Measurements from ENCODE around the gene MSMP. TPM values are rescaled to one million over a fixed set of nuclear protein-coding genes. Genes with fewer than 3 reads are reported as not detected.

MSMP gene
- total and polyA plus RNA-seq, 8 donors = 1.1 to 1.2 TPM; not detected in 6

DNA sequence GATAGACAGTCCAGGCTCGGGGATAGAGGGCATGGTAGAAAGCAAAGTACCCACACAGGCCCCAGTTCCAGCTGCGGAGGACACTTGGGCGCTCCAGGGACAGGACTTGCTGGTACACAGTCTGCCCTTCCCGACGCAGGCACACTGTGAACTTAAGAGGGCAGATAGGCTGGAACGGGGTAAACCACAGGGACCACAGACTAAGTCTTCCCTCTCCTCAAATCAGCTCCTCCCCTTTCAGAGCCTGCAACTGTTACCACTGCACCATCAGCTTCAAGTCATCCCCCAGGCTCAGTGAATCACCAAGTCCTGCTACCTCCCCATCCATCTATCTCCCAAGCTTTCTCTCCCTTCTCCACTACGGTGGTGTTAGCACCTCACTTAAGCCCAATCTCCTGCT is 12.3 kb downstream of the MSMP start:
- ATAC-seq = no peak
- DNase-seq = no peak
- Histone ChIP-seq H3K4me1 (peaks cover 16 to 38% of the 10 kb centered on the region in 2 donors), H3K27me3 (no peaks in the 10 kb centered on the region), H3K27ac (no peak overlapping the region), H3K9me3 (no peaks in the 10 kb centered on the region), H3K4me3 (no peak overlapping the region), H3K36me3 (peaks cover 6 to 82% of the 10 kb centered on the region in 2 donors)
- intact Hi-C loops (cut with DNase I) = no loop called here
- TF ChIP-seq, protein P1, sequence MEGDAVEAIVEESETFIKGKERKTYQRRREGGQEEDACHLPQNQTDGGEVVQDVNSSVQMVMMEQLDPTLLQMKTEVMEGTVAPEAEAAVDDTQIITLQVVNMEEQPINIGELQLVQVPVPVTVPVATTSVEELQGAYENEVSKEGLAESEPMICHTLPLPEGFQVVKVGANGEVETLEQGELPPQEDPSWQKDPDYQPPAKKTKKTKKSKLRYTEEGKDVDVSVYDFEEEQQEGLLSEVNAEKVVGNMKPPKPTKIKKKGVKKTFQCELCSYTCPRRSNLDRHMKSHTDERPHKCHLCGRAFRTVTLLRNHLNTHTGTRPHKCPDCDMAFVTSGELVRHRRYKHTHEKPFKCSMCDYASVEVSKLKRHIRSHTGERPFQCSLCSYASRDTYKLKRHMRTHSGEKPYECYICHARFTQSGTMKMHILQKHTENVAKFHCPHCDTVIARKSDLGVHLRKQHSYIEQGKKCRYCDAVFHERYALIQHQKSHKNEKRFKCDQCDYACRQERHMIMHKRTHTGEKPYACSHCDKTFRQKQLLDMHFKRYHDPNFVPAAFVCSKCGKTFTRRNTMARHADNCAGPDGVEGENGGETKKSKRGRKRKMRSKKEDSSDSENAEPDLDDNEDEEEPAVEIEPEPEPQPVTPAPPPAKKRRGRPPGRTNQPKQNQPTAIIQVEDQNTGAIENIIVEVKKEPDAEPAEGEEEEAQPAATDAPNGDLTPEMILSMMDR (IDR thresholded peaks at IDR 0.05) = no peak

- Histone ChIP-seq H3K4me3 (no peak overlapping the region), H3K27ac (no peak overlapping the region), H3K9me3 (no peaks in the 10 kb centered on the region), H3K4me1 (peaks cover 5 to 35% of the 10 kb centered on the region in 2 donors), H3K27me3 (no peaks in the 10 kb centered on the region), H3K36me3 (peaks cover 6 to 97% of the 10 kb centered on the region in 2 donors)
- TF ChIP-seq, protein P1 (IDR thresholded peaks at IDR 0.05) = no peak
- ATAC-seq (no peak), DNase-seq (no peak)
- intact Hi-C loops (cut with DNase I) = no loop called here
These were observed 13.8 kb downstream of the MSMP start for GRCh38 chr9:35740243-35740642.

DNA sequence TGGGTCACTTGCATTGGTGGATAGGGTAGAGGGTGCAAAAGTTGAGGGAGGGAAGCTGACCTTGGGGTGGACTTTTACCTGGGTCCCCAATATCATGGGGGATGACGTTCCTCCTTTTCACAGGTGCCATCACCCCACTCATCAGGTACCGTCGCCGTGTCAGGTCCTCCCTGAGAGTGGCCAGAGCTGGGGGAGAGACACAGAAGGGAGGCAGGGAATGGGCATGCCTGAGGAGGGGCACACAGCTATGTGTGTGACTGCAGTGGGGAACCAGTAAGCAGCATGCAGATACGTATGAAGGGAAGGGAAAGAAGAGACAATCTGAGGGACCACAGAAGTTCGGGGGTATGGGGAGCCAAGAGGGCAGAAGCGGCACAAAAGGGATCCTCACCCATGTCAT is 15.2 kb downstream of the MSMP start:
- H3K36me3 ChIP-seq = peaks cover 6 to 99% of the 10 kb centered on the region in 2 donors
- H3K4me1 ChIP-seq = peaks cover under 1 to 26% of the 10 kb centered on the region in 2 donors
- ATAC-seq (no peak), DNase-seq (no peak)
- H3K4me3 ChIP-seq = no peak overlapping the region
- H3K27me3 ChIP-seq = no peaks in the 10 kb centered on the region
- H3K9me3 ChIP-seq = no peaks in the 10 kb centered on the region
- TF ChIP-seq, protein P1 (IDR thresholded peaks at IDR 0.05) = no peak
- no peak overlapping the region for H3K27ac ChIP-seq
- intact Hi-C loops (cut with DNase I) = no loop called here

- no peaks in the 10 kb centered on the region for H3K27me3 ChIP-seq
- ATAC-seq = no peak
These were observed 15.9 kb downstream of the MSMP start for GRCh38 chr9:35738186-35738585.

GRCh38 chr9:35737143-35737542 is 16.9 kb downstream of the MSMP start:
- Histone ChIP-seq H3K27ac (no peak overlapping the region), H3K4me3 (no peak overlapping the region), H3K27me3 (no peaks in the 10 kb centered on the region), H3K36me3 (peaks cover 0 to 81% of the 10 kb centered on the region in 2 donors), H3K4me1 (peaks cover 10 to 28% of the 10 kb centered on the region in 2 donors), H3K9me3 (no peaks in the 10 kb centered on the region)
- no peak for DNase-seq
- TF ChIP-seq, protein P1 (IDR thresholded peaks at IDR 0.05) = no peak
- intact Hi-C loops (cut with DNase I) = no loop called here
- no peak for ATAC-seq

More at GRCh38 chr9:35738186-35738585, 15.9 kb downstream of the MSMP start:
- H3K9me3 ChIP-seq = no peaks in the 10 kb centered on the region
- H3K4me1 ChIP-seq = peaks cover 8 to 26% of the 10 kb centered on the region in 2 donors
- TF ChIP-seq, protein P1 (IDR thresholded peaks at IDR 0.05) = no peak
- intact Hi-C loops (cut with DNase I) = no loop called here
- H3K4me3 ChIP-seq = no peak overlapping the region
- no peak for DNase-seq
- H3K36me3 ChIP-seq = peaks cover 3 to 91% of the 10 kb centered on the region in 2 donors
- no peak overlapping the region for H3K27ac ChIP-seq
